Measurements from ENCODE around the gene KIAA0232.

The KIAA0232 gene

GRCh38 chr4:6849691-6850090 is 67.2 kb downstream of the KIAA0232 start:
- no peak for DNase-seq (ENCODE audit: low read depth)
- TF ChIP-seq, protein P1, sequence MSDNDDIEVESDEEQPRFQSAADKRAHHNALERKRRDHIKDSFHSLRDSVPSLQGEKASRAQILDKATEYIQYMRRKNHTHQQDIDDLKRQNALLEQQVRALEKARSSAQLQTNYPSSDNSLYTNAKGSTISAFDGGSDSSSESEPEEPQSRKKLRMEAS (IDR thresholded peaks at IDR 0.05; ENCODE audit: low read depth, low read length), result no peak
- TF ChIP-seq, protein P2, sequence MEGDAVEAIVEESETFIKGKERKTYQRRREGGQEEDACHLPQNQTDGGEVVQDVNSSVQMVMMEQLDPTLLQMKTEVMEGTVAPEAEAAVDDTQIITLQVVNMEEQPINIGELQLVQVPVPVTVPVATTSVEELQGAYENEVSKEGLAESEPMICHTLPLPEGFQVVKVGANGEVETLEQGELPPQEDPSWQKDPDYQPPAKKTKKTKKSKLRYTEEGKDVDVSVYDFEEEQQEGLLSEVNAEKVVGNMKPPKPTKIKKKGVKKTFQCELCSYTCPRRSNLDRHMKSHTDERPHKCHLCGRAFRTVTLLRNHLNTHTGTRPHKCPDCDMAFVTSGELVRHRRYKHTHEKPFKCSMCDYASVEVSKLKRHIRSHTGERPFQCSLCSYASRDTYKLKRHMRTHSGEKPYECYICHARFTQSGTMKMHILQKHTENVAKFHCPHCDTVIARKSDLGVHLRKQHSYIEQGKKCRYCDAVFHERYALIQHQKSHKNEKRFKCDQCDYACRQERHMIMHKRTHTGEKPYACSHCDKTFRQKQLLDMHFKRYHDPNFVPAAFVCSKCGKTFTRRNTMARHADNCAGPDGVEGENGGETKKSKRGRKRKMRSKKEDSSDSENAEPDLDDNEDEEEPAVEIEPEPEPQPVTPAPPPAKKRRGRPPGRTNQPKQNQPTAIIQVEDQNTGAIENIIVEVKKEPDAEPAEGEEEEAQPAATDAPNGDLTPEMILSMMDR (IDR thresholded peaks at IDR 0.05; ENCODE audit: low read depth, low read length), result no peak
- no peak for TF ChIP-seq POLR2A (IDR thresholded peaks at IDR 0.05; ENCODE audit: extremely low read depth, insufficient read length)
- no peak for TF ChIP-seq MYC (IDR thresholded peaks at IDR 0.05; ENCODE audit: low read depth, low read length)
- H3K4me3 ChIP-seq (ENCODE audit: low read depth, low read length), result no peak overlapping the region

- TF ChIP-seq MYC (IDR thresholded peaks at IDR 0.05; ENCODE audit: low read depth, low read length) (no peak), POLR2A (IDR thresholded peaks at IDR 0.05; ENCODE audit: extremely low read depth, insufficient read length) (no peak)
- TF ChIP-seq, protein P1 (IDR thresholded peaks at IDR 0.05; ENCODE audit: low read depth, low read length), result no peak
- TF ChIP-seq, protein P2 (IDR thresholded peaks at IDR 0.05; ENCODE audit: low read depth, low read length), result no peak
- DNase-seq (ENCODE audit: low read depth), result no peak
- H3K4me3 ChIP-seq (ENCODE audit: low read depth, low read length), result no peak overlapping the region
Measured at GRCh38 chr4:6851431-6851830, 68.9 kb downstream of the KIAA0232 start.

- TF ChIP-seq MYC (IDR thresholded peaks at IDR 0.05; ENCODE audit: low read depth, low read length) (no peak), POLR2A (IDR thresholded peaks at IDR 0.05; ENCODE audit: extremely low read depth, insufficient read length) (no peak)
- TF ChIP-seq, protein P2 (IDR thresholded peaks at IDR 0.05; ENCODE audit: low read depth, low read length), result no peak
- TF ChIP-seq, protein P1 (IDR thresholded peaks at IDR 0.05; ENCODE audit: low read depth, low read length), result no peak
- no peak for DNase-seq (ENCODE audit: low read depth)
- no peak overlapping the region for H3K4me3 ChIP-seq (ENCODE audit: low read depth, low read length)
Measured at GRCh38 chr4:6851962-6852361, 69.4 kb downstream of the KIAA0232 start.

DNA sequence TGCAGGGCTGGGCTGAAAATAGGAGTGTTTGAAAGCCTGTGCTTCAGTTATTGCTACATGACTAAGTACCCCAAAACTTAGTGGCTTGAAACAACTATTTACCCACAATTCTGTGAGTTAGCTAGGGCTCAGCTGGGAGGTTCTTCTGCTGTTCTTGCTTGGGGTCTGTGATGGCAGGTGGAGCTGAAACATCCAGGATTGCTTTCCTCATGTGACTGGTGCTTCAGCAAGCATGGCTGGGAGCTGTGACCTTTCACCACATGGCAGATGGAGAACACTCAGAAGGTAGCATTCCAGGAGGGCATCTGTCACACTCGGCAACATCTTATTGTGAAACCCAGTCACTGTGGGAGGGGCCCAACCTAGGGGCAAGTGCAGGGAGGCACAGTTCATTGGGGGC is 70.1 kb downstream of the KIAA0232 start:
- DNase-seq (ENCODE audit: low read depth), result peak; percentile 31
- H3K4me3 ChIP-seq (ENCODE audit: low read depth, low read length), result no peak overlapping the region
- TF ChIP-seq POLR2A (IDR thresholded peaks at IDR 0.05; ENCODE audit: extremely low read depth, insufficient read length), result no peak
- TF ChIP-seq MYC (IDR thresholded peaks at IDR 0.05; ENCODE audit: low read depth, low read length), result no peak
- TF ChIP-seq, protein P2 (IDR thresholded peaks at IDR 0.05; ENCODE audit: low read depth, low read length), result no peak
- TF ChIP-seq, protein P1 (IDR thresholded peaks at IDR 0.05; ENCODE audit: low read depth, low read length), result 0 out of 2 replicates have a peak, but pooled peaks have one; percentile 5

- TF ChIP-seq, protein P1 (IDR thresholded peaks at IDR 0.05; ENCODE audit: low read depth, low read length), result peak; percentile 69
- TF ChIP-seq, protein P2 (IDR thresholded peaks at IDR 0.05; ENCODE audit: low read depth, low read length), result no peak
- no peak overlapping the region for H3K4me3 ChIP-seq (ENCODE audit: low read depth, low read length)
- peak; percentile 70 for DNase-seq (ENCODE audit: low read depth)
Measured at GRCh38 chr4:6854098-6854744, 71.7 kb downstream of the KIAA0232 start.

Data from NB4 (cell line).